IPS-20b (cell line): Measurements from ENCODE around the gene C19orf47.
"Not testable (repeated sequence)": the region's sequence is repeated elsewhere in the genome, so short reads cannot be mapped to it uniquely, and the experiment has no call there.

ENCODE experiments used
- H3K27ac ChIP-seq: one replicate; pipeline ENCODE4 v1.5.1; 2013; ENCODE audit warnings: low read length
- H3K27me3 ChIP-seq: 2 replicates; pipeline ENCODE4 v1.6.1; 2013; ENCODE audit warnings: mild to moderate bottlenecking, low read length, inconsistent platforms; ENCODE audit not compliant: insufficient read depth
- H3K36me3 ChIP-seq: 2 replicates; pipeline ENCODE4 v1.6.1; 2013; ENCODE audit warnings: low read depth, mild to moderate bottlenecking, inconsistent platforms, low read length, moderate library complexity; ENCODE audit not compliant: insufficient read depth
- H3K4me1 ChIP-seq: 2 replicates; pipeline ENCODE4 v1.6.1; 2013; ENCODE audit warnings: mild to moderate bottlenecking, control low read depth, inconsistent platforms, low read length, moderate library complexity; ENCODE audit not compliant: insufficient read depth
- H3K4me3 ChIP-seq: 2 replicates; pipeline ENCODE4 v1.5.1; 2013; ENCODE audit warnings: mild to moderate bottlenecking, low read length, inconsistent platforms
- H3K9ac ChIP-seq: 2 replicates; pipeline ENCODE4 v1.6.1; 2013; ENCODE audit warnings: low read depth, mild to moderate bottlenecking, inconsistent platforms, low read length, moderate library complexity
- H3K9me3 ChIP-seq: 2 replicates; pipeline ENCODE4 v1.6.1; 2013; ENCODE audit warnings: mild to moderate bottlenecking, low read depth, low read length, inconsistent platforms; ENCODE audit not compliant: insufficient read depth

C19orf47 gene

DNA sequence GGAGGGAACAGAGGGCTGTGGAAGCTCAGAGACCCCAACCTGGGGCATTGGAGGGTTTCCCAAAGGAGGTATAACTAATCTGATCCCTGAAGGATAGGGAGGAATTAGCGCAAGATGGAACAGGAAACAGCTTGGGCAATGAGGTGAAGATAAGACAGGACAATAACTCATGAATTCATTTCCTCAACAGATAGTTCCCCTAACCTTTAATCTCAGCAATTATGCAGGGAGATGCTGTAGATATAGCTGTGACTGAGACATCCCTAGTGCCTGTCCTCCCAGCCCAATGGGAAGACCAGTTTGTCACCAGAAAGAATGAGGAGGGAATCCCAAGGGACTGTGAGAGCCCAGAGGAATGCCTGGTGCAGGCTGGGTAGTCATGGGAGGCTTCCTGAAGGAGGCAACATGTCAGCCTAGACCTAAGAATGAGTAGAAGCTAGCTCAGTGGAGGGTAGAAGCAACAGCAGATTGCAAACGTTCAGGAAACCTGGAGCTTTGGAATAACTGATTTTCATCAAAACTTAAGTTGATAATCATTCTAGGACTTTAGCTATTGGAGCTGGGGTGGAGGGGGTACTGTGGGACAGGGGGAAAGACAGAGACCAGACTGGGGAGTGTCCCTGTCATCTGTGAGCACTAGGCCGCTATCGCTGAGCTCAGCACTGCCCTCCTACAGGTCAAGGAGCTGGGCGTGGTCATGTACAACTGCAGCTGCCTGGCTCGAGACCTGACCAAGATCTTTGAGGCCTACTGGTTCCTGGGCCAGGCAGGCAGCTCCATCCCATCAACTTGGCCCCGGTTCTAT lies 23.0 kb upstream of the C19orf47 start:
- Histone ChIP-seq H3K9ac (no peak overlapping the region), H3K27ac (no peak overlapping the region), H3K4me1 (peaks cover 5% of the 10 kb centered on the region; the same call in 1 of the 2 replicates), H3K36me3 (peaks cover 58% of the 10 kb centered on the region), H3K4me3 (no peak overlapping the region), H3K9me3 (no peaks in the 10 kb centered on the region), H3K27me3 (no peaks in the 10 kb centered on the region)

DNA sequence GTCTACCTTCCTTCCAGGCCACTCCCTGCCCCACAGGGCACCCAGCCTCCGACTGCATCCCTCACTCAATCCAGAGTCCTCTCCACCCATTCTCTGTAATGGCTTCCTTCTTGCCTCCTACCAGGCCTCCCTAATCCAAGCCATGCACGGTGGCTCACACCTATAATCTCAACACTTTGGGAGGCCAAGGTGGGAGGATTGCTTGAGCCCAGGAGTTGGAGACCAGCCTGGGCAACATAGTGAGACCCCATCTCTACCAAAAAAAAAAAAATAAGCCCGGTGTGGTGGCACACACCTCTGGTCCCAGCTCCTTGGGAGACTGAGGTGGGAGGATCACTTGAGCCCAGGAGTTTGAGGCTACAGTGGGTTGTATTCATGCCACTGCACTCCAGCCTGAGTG lies 22.1 kb upstream of the C19orf47 start:
- H3K9ac ChIP-seq, H3K4me1 ChIP-seq, H3K9me3 ChIP-seq, H3K4me3 ChIP-seq, H3K27me3 ChIP-seq, H3K27ac ChIP-seq: not testable (repeated sequence)
- peaks cover 58% of the 10 kb centered on the region for H3K36me3 ChIP-seq

DNA sequence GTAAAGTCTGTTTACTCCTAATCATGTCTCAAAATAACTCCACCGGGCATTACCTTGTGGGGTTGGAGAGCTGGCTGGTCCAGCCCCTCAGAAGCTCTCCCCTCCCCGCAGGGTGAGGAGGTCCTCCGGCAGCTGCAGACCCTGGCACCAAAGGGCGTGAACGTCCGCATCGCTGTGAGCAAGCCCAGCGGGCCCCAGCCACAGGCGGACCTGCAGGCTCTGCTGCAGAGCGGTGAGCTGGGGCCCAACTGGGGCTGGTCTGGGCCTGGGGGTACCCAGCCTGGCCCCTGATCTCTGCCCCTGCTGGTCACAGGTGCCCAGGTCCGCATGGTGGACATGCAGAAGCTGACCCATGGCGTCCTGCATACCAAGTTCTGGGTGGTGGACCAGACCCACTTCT lies 21.6 kb upstream of the C19orf47 start:
- Histone ChIP-seq H3K4me1 (peaks cover 9% of the 10 kb centered on the region; the same call in 1 of the 2 replicates), H3K27ac (no peak overlapping the region), H3K4me3 (no peak overlapping the region), H3K9ac (no peak overlapping the region), H3K27me3 (no peaks in the 10 kb centered on the region), H3K36me3 (peaks cover 54% of the 10 kb centered on the region), H3K9me3 (no peaks in the 10 kb centered on the region)

DNA sequence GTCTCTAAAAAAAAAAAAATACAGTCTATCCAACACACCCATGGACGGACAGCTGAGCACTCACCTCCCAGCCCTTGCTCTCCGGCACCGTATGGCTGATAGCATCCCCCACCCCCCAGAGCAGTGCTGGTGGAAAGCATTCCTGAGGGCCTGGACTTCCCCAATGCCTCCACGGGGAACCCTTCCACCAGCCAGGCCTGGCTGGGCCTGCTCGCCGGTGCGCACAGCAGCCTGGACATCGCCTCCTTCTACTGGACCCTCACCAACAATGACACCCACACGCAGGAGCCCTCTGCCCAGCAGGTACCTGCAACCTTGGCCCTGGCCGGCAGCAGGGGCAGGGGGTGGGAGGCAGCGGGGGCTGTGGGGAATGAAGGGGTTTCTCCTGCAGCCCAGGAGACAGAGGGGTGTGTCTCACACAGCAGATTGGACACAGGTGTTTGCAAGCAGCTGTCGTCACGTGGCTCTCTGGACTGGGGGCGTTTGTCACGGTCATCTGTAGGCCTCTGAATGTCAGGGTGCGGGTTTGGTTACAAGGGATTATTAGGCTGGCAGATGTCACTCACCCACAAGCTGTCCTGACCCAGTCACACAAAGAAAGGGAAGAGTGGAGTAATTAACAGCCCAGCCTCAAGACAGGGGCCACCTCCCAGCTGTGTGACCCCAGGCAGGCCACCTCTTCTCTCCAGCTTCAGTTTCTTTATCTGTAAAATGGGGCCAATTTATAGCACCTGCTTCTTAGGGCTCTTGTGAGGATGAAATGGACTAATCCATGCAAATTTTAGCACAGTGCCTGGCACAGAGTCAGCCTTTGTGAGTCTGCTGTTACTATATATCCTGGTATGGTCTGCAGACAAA lies 19.6 kb upstream of the C19orf47 start:
- Histone ChIP-seq H3K36me3 (peaks cover 40% of the 10 kb centered on the region), H3K27ac (no peak overlapping the region), H3K9ac (no peak overlapping the region), H3K4me1 (peaks cover 9% of the 10 kb centered on the region; the same call in 1 of the 2 replicates), H3K27me3 (no peaks in the 10 kb centered on the region), H3K4me3 (no peak overlapping the region), H3K9me3 (no peaks in the 10 kb centered on the region)

DNA sequence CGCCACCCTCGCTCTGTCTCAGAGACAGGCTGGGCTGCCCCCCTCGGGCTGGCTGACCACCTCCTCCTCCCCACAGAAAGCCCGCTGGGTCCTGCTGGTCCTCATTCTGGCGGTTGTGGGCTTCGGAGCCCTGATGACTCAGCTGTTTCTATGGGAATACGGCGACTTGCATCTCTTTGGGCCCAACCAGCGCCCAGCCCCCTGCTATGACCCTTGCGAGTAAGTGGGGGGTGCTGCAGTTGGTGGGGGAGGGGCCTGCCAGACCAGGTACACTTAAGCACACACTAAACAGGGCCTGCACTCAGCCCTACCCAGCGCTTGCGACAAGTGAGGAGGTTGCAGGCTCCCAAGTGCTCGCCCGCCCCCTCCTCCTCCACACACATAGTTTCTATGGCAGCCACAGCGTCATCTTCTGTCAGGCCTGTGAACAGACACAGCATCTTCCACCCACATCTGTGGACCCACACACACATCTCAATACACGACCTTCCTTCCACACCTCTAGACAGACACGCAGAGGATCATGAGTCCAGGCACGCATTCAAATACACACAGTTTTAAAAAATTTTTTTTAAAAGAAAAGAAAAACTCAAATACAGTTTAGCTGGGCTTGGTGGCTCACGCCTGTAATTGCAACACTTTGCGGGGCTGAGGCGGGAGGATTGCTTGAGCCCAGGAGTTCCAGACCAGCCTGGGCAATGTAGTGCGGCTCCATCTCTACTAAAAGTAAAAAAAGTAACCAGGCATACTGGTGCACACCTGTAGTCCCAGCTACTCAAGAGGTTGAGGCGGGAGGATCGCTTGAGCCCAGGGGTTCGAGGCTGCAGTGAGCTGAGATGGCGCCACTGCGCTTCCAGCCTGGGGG lies 18.7 kb upstream of the C19orf47 start:
- Histone ChIP-seq H3K27ac (no peak overlapping the region), H3K36me3 (peaks cover 32% of the 10 kb centered on the region), H3K9me3 (no peaks in the 10 kb centered on the region), H3K9ac (peak overlapping the region; percentile 65; the same call in 1 of the 2 replicates), H3K27me3 (no peaks in the 10 kb centered on the region), H3K4me3 (peak overlapping the region; percentile 65; the same call in 1 of the 2 replicates), H3K4me1 (peaks cover 9% of the 10 kb centered on the region; the same call in 1 of the 2 replicates)

DNA sequence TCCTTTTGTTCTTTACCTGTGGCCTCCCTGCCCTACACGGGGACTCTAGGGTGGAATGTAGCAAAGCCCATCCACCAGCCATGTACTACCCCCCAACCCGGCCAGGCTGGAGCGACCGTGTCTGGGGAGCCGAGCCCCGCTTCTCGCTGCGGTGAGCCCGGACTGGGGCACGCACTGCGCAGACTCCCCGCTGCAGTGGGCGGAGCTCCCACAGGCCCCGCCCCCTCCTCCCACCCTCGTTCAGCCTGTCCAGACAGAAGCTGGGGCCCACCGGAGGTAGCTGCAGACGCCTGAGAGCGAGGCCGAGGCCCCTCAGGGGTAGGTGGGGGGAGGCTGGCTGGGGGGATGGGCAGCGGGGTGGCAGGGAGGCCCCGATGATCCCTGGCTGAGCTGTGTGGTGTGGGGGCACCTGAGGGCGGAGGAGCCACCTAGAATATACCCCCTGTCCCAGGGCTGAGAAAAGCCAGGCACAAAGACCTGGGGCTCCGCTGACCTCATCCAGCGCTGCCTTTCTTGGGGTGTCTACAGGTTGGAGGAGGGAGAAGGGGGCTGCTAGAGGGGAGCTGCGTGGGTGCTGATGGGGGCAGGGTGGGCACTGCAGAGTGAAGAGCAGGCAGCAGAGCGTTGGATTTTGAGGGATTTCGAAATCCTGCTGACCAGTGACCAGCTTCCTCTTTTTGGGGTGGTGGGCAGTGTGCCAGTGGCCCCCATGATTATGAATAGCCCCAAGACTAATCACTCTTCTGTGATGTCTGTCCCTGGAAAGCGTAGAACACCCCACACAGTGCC lies 17.6 kb upstream of the C19orf47 start:
- Histone ChIP-seq H3K4me1 (peaks cover 9% of the 10 kb centered on the region; the same call in 1 of the 2 replicates), H3K36me3 (peaks cover 27% of the 10 kb centered on the region), H3K27me3 (no peaks in the 10 kb centered on the region), H3K27ac (no peak overlapping the region), H3K4me3 (peak overlapping the region; percentile 65), H3K9ac (peak overlapping the region; percentile 65; the same call in 1 of the 2 replicates), H3K9me3 (no peaks in the 10 kb centered on the region)

DNA sequence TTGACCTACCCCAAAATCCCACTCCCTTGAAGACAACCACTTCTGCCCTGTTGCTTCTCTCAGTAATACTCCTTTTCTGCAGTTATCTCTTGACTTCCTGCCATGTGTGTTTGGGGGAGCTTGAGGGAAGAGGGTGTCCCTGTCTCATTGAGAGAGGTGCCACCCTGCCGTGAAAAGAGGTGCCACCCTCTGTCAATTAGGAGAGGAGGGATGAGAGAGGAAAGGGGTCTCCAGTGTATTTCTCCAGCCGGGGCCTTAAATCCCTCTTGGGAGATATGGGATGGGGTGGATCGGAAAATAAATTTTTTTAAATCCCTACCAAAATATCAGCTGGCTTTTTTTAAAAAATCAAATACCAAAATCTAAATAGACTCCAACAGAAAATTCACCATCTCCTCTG lies 16.8 kb upstream of the C19orf47 start:
- peak overlapping the region; percentile 43; the same call in 1 of the 2 replicates for H3K9ac ChIP-seq

DNA sequence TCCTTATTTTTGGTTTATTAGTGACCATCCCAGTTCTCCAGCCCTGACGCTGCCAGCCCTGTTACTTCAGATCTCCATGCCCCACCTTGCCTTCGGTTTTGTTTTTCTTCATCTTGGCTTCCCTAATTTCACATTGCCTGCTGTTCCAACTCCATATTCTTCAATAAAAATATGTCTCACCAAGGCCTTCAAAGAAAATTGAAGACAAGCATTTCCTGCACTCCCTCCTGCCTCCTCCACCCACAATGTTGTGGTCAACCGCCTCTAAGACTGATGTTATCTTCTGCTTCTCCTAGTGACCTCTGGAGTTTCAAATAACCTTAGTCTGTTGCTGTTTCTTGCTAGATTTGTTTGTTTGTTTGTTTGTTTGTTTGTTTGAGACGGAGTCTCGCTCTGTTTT lies 14.9 kb upstream of the C19orf47 start:
- H3K9ac ChIP-seq: no peak overlapping the region
- H3K9me3 ChIP-seq: no peaks in the 10 kb centered on the region
- H3K4me3 ChIP-seq: no peak overlapping the region
- no peak overlapping the region for H3K27ac ChIP-seq
- peaks cover 9% of the 10 kb centered on the region; the same call in 1 of the 2 replicates for H3K4me1 ChIP-seq
- H3K36me3 ChIP-seq: peaks cover 3% of the 10 kb centered on the region
- no peaks in the 10 kb centered on the region for H3K27me3 ChIP-seq

More for the DNA sequence above, 16.8 kb upstream of the C19orf47 start:
- H3K4me1 ChIP-seq: peaks cover 9% of the 10 kb centered on the region; the same call in 1 of the 2 replicates
- H3K9me3 ChIP-seq: no peaks in the 10 kb centered on the region
- H3K4me3 ChIP-seq: peak overlapping the region; percentile 65
- H3K27ac ChIP-seq: no peak overlapping the region
- peaks cover 19% of the 10 kb centered on the region for H3K36me3 ChIP-seq
- H3K27me3 ChIP-seq: no peaks in the 10 kb centered on the region

DNA sequence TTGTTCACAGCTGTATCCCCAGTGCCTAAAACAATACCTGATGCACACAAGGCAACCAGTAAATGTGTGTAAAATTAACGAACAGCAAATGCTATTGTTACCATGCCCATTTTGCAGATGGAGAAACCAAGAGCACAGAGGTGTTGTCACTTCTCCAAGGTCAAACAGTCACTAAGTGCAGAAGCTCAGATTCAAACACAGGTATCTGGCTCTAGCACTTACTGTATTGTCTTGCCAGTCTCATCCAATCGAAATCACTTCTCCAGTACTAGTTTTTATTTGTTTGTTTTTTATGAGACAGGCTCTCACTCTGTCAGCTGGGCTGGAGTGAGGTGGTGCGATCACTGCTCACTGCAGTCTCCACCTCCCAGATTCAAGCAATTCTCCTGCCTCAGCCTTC lies 14.0 kb upstream of the C19orf47 start:
- Histone ChIP-seq H3K36me3 (no peaks in the 10 kb centered on the region), H3K4me3 (no peak overlapping the region), H3K27ac (no peak overlapping the region), H3K4me1 (peaks cover 6% of the 10 kb centered on the region; the same call in 1 of the 2 replicates), H3K9me3 (no peaks in the 10 kb centered on the region), H3K27me3 (no peaks in the 10 kb centered on the region), H3K9ac (no peak overlapping the region)

DNA sequence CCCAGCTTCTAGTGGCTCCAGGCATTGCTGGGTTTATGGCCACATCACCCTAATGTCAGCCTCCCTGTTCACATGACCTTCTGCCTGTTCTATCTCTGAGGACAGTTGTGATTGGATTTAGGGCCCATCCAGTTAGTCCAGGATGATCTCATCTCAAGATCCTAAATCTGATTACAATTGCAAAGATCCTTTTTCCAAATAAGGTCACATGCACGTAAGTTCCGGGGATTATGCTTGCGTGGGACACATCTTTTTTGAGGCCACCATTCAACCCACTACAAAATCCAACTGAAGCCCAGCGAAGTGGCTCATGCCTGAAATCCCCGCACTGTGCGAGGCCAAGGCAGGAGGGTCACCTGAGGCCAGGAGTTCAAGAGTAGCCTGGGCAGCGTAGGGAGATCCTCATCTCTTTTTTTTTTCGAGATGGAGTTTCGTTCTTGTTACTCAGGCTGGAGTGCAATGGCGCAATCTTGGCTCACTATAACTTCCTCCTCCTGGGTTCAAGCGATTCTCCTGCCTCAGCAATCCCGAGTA lies 12.6 kb upstream of the C19orf47 start:
- Histone ChIP-seq H3K36me3 (no peaks in the 10 kb centered on the region), H3K4me1 (peaks cover 4% of the 10 kb centered on the region; the same call in 1 of the 2 replicates), H3K4me3 (no peak overlapping the region), H3K27ac (no peak overlapping the region), H3K27me3 (no peaks in the 10 kb centered on the region), H3K9ac (no peak overlapping the region), H3K9me3 (no peaks in the 10 kb centered on the region)
